ENCODE results near the gene GSTK1. TPM values are rescaled to one million over a fixed set of nuclear protein-coding genes. Genes with fewer than 3 reads are reported as not detected.
A peak's percentile ranks its signal among the peaks of the same experiment; 100 is the strongest.

Gene GSTK1
- total RNA-seq, 6 experiments from 2014 or later = 209 to 315 (median 257) TPM

- Histone ChIP-seq H3K4me1 (peaks cover 0 to 19% (median 10%) of the 10 kb centered on the region in 4 donors), H3K27me3 (no peaks in the 10 kb centered on the region), H3K27ac (no peak overlapping the region), H3K36me3 (no peaks in the 10 kb centered on the region), H3K4me3 (no peak overlapping the region), H3K9me3 (no peaks in the 10 kb centered on the region)
- TF ChIP-seq, protein P1, sequence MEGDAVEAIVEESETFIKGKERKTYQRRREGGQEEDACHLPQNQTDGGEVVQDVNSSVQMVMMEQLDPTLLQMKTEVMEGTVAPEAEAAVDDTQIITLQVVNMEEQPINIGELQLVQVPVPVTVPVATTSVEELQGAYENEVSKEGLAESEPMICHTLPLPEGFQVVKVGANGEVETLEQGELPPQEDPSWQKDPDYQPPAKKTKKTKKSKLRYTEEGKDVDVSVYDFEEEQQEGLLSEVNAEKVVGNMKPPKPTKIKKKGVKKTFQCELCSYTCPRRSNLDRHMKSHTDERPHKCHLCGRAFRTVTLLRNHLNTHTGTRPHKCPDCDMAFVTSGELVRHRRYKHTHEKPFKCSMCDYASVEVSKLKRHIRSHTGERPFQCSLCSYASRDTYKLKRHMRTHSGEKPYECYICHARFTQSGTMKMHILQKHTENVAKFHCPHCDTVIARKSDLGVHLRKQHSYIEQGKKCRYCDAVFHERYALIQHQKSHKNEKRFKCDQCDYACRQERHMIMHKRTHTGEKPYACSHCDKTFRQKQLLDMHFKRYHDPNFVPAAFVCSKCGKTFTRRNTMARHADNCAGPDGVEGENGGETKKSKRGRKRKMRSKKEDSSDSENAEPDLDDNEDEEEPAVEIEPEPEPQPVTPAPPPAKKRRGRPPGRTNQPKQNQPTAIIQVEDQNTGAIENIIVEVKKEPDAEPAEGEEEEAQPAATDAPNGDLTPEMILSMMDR (IDR thresholded peaks at IDR 0.05) = no peak
- TF ChIP-seq POLR2A (IDR thresholded peaks at IDR 0.05) = no peak
- DNase-seq (no peak), ATAC-seq (no peak)
- WGBS (ENCODE audit: insufficient coverage, low coverage, low lambda C conversion rate, missing lambda C conversion rate) = 82% methylated on average over 1 of the region's 1 CpG
- intact Hi-C loops (cut with DNase I) = no loop called here
Measured at GRCh38 chr7:143250822-143251221, 12.4 kb upstream of the GSTK1 start.

- Histone ChIP-seq H3K9me3 (no peaks in the 10 kb centered on the region), H3K36me3 (no peaks in the 10 kb centered on the region), H3K4me1 (peaks cover 0 to 19% (median 10%) of the 10 kb centered on the region in 4 donors), H3K4me3 (no peak overlapping the region), H3K27ac (no peak overlapping the region), H3K27me3 (no peaks in the 10 kb centered on the region)
- TF ChIP-seq, protein P1 (IDR thresholded peaks at IDR 0.05) = no peak
- no peak for TF ChIP-seq POLR2A (IDR thresholded peaks at IDR 0.05)
- ATAC-seq (no peak), DNase-seq (no peak)
- 80% methylated on average over 2 of the region's 2 CpGs for WGBS (ENCODE audit: insufficient coverage, low coverage, low lambda C conversion rate, missing lambda C conversion rate)
- intact Hi-C loops (cut with DNase I) = no loop called here
Measured at GRCh38 chr7:143252006-143252405, 11.2 kb upstream of the GSTK1 start.

GRCh38 chr7:143255564-143255963 lies 7.7 kb upstream of the GSTK1 start:
- WGBS (ENCODE audit: insufficient coverage, low coverage, low lambda C conversion rate, missing lambda C conversion rate) = 24% methylated on average over 3 of the region's 3 CpGs
- peaks cover 0 to 23% (median 0%) of the 10 kb centered on the region in 4 donors for H3K4me1 ChIP-seq
- ATAC-seq = no peak

DNA sequence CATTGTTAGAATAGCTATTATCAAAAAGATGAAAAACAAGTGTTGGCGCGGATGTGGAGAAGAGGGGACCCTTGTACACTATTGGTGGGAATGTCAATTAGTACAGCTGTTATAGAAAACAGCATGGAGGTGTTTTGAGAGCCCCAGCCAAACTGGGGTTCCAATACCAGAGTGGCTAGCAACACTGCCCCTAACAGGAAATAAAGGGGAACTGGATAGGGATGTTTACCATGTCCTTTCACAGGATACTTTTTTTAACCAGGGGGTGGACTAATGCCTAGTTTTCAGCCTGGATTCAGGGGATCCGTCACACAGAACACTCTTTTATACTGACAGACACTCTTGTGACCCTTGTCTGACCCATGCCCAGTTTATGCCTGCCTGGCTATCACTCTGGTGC lies 6.9 kb upstream of the GSTK1 start:
- intact Hi-C loops (cut with DNase I) = no loop called here
- H3K9me3 ChIP-seq = no peaks in the 10 kb centered on the region
- H3K27me3 ChIP-seq = no peaks in the 10 kb centered on the region
- DNase-seq = no peak
- TF ChIP-seq POLR2A (IDR thresholded peaks at IDR 0.05) = no peak
- TF ChIP-seq, protein P1 (IDR thresholded peaks at IDR 0.05) = peak in 2 of 4 donors; percentile 12 to 14
- H3K36me3 ChIP-seq = no peaks in the 10 kb centered on the region
- no peak for ATAC-seq
- 93% methylated on average over 3 of the region's 3 CpGs for WGBS (ENCODE audit: insufficient coverage, low coverage, low lambda C conversion rate, missing lambda C conversion rate)
- no peak overlapping the region for H3K4me3 ChIP-seq
- H3K27ac ChIP-seq = no peak overlapping the region
- H3K4me1 ChIP-seq = peaks cover 0 to 23% (median 0%) of the 10 kb centered on the region in 4 donors

More at GRCh38 chr7:143255564-143255963, 7.7 kb upstream of the GSTK1 start:
- no peaks in the 10 kb centered on the region for H3K27me3 ChIP-seq
- H3K27ac ChIP-seq = no peak overlapping the region
- H3K36me3 ChIP-seq = no peaks in the 10 kb centered on the region
- no peaks in the 10 kb centered on the region for H3K9me3 ChIP-seq
- no peak for TF ChIP-seq POLR2A (IDR thresholded peaks at IDR 0.05)
- TF ChIP-seq, protein P1 (IDR thresholded peaks at IDR 0.05) = no peak
- intact Hi-C loops (cut with DNase I) = no loop called here
- no peak overlapping the region for H3K4me3 ChIP-seq
- DNase-seq = no peak

- H3K27me3 ChIP-seq = no peaks in the 10 kb centered on the region
- WGBS (ENCODE audit: insufficient coverage, low coverage, low lambda C conversion rate, missing lambda C conversion rate) = 74% methylated on average over 3 of the region's 4 CpGs
- H3K4me3 ChIP-seq = no peak overlapping the region
- intact Hi-C loops (cut with DNase I) = no loop called here
- DNase-seq (no peak), ATAC-seq (no peak)
- no peaks in the 10 kb centered on the region for H3K36me3 ChIP-seq
- TF ChIP-seq POLR2A (IDR thresholded peaks at IDR 0.05) = no peak
- TF ChIP-seq, protein P1 (IDR thresholded peaks at IDR 0.05) = no peak
- H3K4me1 ChIP-seq = peaks cover 0 to 23% (median 0%) of the 10 kb centered on the region in 4 donors
- H3K9me3 ChIP-seq = no peaks in the 10 kb centered on the region
- H3K27ac ChIP-seq = no peak overlapping the region
Measured at GRCh38 chr7:143256932-143257331, 6.3 kb upstream of the GSTK1 start.
